GM12878 (cell line): ENCODE results near the gene TNFSF12. TPM values are rescaled to one million over a fixed set of nuclear protein-coding genes. Genes with fewer than 3 reads are reported as not detected.
A peak's percentile ranks its signal among the peaks of the same experiment; 100 is the strongest.

Experiments used
- CBX5 ChIP-seq: sonication (generic); IDR thresholded peaks from 2 replicates; pipeline ENCODE4 v1.6.1; 2016; ENCODE audit warnings: low read depth, moderate library complexity, mild to moderate bottlenecking, inconsistent platforms
- NBN ChIP-seq: fragments of 450-650 bp; IDR thresholded peaks from 2 replicates; pipeline ENCODE4 v1.6.1; 2016
- POLR2AphosphoS5 ChIP-seq: IDR thresholded peaks from 2 replicates; pipeline ENCODE4 v1.6.1; 2011; ENCODE audit warnings: mild to moderate bottlenecking, low read length, inconsistent platforms
- RB1 ChIP-seq: fragments of 450-650 bp; formaldehyde crosslinking; IDR thresholded peaks from 2 replicates; pipeline ENCODE4 v1.6.1; 2017; ENCODE audit warnings: mild to moderate bottlenecking, borderline replicate concordance
- TAF1 ChIP-seq: IDR thresholded peaks from 2 replicates; pipeline ENCODE4 v1.6.1; 2011; ENCODE audit warnings: mild to moderate bottlenecking, low read depth, low read length, borderline replicate concordance
- TCF12 ChIP-seq: IDR thresholded peaks from 2 replicates; pipeline ENCODE4 v1.6.1; 2011; ENCODE audit warnings: low read depth, mild to moderate bottlenecking, low read length
- polyA plus RNA-seq, 11 experiments: library from polyadenylated mRNA; depleted of rRNA in 4 of 11; unstranded in 6 of 11; stranded (reverse) in 5 of 11; fragments of >200 nt; fragmentation: Nextera tagmentation in 4 of 11; fragmentation: Illumina TruSeq in 1 of 11; extraction: Ambion mirVana in 4 of 11; extraction: Trizol in 1 of 11; gene quantifications; 1 replicate in 1 of 11; 2 replicates in 10 of 11; pipeline versions ENCODE4 v1.2.1 to v1.2.3, GENCODE V29; 2011 to 2016; ENCODE audit warnings: inconsistent platforms in 2 of 11, missing spikeins in 2 of 11, low read depth in 1 of 11
- total RNA-seq, 4 experiments: library from RNA; depleted of rRNA in 3 of 4; stranded (reverse); fragments of >200 nt in 3 of 4; fragmentation: Illumina TruSeq in 1 of 4; extraction: Trizol in 1 of 4; gene quantifications; 2 replicates each; pipeline versions ENCODE4 v1.2.1 to v1.2.3, GENCODE V29; 2013 to 2021
- TF ChIP-seq, protein P1 (sequence below): IDR thresholded peaks from 2 replicates; pipeline ENCODE4 v1.6.1; 2011; ENCODE audit warnings: low read depth, low read length, improper control_type of control experiment, borderline replicate concordance
- TF ChIP-seq, protein P2 (sequence below): IDR thresholded peaks from 2 replicates; pipeline ENCODE4 v1.6.1; 2011; ENCODE audit warnings: mild to moderate bottlenecking, low read depth, low read length, moderate library complexity; ENCODE audit not compliant: insufficient replicate concordance
- TF ChIP-seq, protein P3 (sequence below): IDR thresholded peaks from 2 replicates; pipeline ENCODE4 v1.6.1; 2011; ENCODE audit warnings: borderline replicate concordance, low read depth, mild to moderate bottlenecking, moderate library complexity, mixed read lengths, low read length; ENCODE audit not compliant: insufficient read depth; ENCODE audit errors: extremely low read length

Gene TNFSF12
- total and polyA plus RNA-seq, 10 of the 15 experiments (the other 5 are each of a cell fraction or from before 2014, with no cell fraction given): 0.32 to 7.0 (median 2.6) TPM

DNA sequence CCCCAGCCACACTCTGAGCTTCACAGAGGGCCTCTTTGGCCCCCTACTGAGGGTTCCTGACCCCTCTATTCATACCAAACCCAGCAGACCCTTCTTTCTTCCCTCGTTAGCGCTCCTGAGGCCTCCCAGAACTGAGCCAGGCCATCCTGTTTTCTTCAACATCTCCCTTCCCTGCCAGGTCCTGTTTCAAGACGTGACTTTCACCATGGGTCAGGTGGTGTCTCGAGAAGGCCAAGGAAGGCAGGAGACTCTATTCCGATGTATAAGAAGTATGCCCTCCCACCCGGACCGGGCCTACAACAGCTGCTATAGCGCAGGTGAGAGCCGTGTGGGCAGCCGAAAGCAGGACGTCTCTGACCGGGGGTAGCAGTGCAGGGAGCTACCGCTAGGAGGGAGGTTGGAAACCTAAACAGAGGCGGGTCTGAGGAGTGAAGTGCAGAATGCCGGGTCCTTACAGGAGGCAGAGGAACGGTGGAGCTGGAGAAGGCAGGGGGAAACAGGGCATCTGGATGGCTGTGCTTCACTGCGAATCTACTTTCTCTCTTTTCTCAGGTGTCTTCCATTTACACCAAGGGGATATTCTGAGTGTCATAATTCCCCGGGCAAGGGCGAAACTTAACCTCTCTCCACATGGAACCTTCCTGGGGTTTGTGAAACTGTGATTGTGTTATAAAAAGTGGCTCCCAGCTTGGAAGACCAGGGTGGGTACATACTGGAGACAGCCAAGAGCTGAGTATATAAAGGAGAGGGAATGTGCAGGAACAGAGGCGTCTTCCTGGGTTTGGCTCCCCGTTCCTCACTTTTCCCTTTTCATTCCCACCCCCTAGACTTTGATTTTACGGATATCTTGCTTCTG is 11.5 kb downstream of the TNFSF12 start (continued):
- no peak; the same call in 1 of the 2 replicates for TF ChIP-seq NBN
- TF ChIP-seq, protein P1, sequence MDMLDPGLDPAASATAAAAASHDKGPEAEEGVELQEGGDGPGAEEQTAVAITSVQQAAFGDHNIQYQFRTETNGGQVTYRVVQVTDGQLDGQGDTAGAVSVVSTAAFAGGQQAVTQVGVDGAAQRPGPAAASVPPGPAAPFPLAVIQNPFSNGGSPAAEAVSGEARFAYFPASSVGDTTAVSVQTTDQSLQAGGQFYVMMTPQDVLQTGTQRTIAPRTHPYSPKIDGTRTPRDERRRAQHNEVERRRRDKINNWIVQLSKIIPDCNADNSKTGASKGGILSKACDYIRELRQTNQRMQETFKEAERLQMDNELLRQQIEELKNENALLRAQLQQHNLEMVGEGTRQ: no peak
- no peak for TF ChIP-seq POLR2AphosphoS5
- TF ChIP-seq, protein P2, sequence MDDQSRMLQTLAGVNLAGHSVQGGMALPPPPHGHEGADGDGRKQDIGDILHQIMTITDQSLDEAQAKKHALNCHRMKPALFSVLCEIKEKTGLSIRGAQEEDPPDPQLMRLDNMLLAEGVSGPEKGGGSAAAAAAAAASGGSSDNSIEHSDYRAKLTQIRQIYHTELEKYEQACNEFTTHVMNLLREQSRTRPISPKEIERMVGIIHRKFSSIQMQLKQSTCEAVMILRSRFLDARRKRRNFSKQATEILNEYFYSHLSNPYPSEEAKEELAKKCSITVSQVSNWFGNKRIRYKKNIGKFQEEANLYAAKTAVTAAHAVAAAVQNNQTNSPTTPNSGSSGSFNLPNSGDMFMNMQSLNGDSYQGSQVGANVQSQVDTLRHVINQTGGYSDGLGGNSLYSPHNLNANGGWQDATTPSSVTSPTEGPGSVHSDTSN: no peak
- no peak for TF ChIP-seq TAF1
- no peak for TF ChIP-seq CBX5
- no peak for TF ChIP-seq RB1
- TF ChIP-seq TCF12: 0 out of 2 replicates have a peak, but pooled peaks have one; percentile 59
- TF ChIP-seq, protein P3, sequence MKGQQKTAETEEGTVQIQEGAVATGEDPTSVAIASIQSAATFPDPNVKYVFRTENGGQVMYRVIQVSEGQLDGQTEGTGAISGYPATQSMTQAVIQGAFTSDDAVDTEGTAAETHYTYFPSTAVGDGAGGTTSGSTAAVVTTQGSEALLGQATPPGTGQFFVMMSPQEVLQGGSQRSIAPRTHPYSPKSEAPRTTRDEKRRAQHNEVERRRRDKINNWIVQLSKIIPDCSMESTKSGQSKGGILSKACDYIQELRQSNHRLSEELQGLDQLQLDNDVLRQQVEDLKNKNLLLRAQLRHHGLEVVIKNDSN: no peak
- TF ChIP-seq, all 136 proteins: peak for 12
